Loucy (cell line): ENCODE data around the gene DOCK10.
A peak's percentile ranks its signal among the peaks of the same experiment; 100 is the strongest.

Experiments
- H2AFZ ChIP-seq: fragments of 200-600 bp; sonication (generic); 2 replicates; pipeline ENCODE4 v1.6.0; 2016; ENCODE audit warnings: antibody characterized with exemption, mild to moderate bottlenecking, low read length, moderate library complexity
- H3F3A ChIP-seq: fragments of 200-600 bp; 2 replicates; pipeline ENCODE4 v1.6.0; 2016; ENCODE audit warnings: antibody characterized with exemption, low read depth, mild to moderate bottlenecking
- H3K27me3 ChIP-seq: fragments of 200-600 bp; sonication (generic); 2 replicates; pipeline ENCODE4 v1.6.1; 2014; ENCODE audit warnings: low read length, mild to moderate bottlenecking; ENCODE audit not compliant: insufficient read depth, poor library complexity, severe bottlenecking
- H3K36me3 ChIP-seq: fragments of 200-600 bp; sonication (generic); 2 replicates; pipeline ENCODE4 v1.6.1; 2016; ENCODE audit warnings: low read length; ENCODE audit not compliant: insufficient read depth
- H3K4me1 ChIP-seq: fragments of 200-600 bp; sonication (generic); 2 replicates; pipeline ENCODE4 v1.5.1; 2014; ENCODE audit warnings: low read length, mild to moderate bottlenecking; ENCODE audit not compliant: insufficient read depth, poor library complexity, severe bottlenecking
- H3K4me2 ChIP-seq: fragments of 200-600 bp; sonication (generic); 2 replicates; pipeline ENCODE4 v1.6.0; 2014; ENCODE audit warnings: antibody characterized with exemption, low read length, low read depth, mild to moderate bottlenecking; ENCODE audit not compliant: poor library complexity, severe bottlenecking
- H3K4me3 ChIP-seq: fragments of 200-600 bp; sonication (generic); 2 replicates; pipeline ENCODE4 v1.5.1; 2014; ENCODE audit warnings: low read length, mild to moderate bottlenecking, mixed read lengths; ENCODE audit not compliant: poor library complexity, severe bottlenecking
- H3K79me2 ChIP-seq: fragments of 200-600 bp; sonication (generic); 2 replicates; pipeline ENCODE4 v1.6.1; 2014; ENCODE audit warnings: low read length; ENCODE audit not compliant: insufficient read depth
- H3K9ac ChIP-seq: fragments of 200-600 bp; sonication (generic); 2 replicates; pipeline ENCODE4 v1.6.0; 2014; ENCODE audit warnings: mild to moderate bottlenecking, low read depth, low read length, moderate library complexity; ENCODE audit not compliant: poor library complexity, severe bottlenecking
- H3K9me2 ChIP-seq: fragments of 200-600 bp; sonication (generic); replicated peaks from 2 replicates; pipeline ENCODE4 v1.6.1; 2016; ENCODE audit warnings: low read depth, low read length, mixed read lengths
- H3K9me3 ChIP-seq: fragments of 200-600 bp; sonication (generic); 2 replicates; pipeline ENCODE4 v1.6.1; 2014; ENCODE audit warnings: mild to moderate bottlenecking, antibody characterized with exemption, low read length, low read depth; ENCODE audit not compliant: insufficient read depth
- H4K20me1 ChIP-seq: fragments of 200-600 bp; sonication (generic); 2 replicates; pipeline ENCODE4 v1.6.0; 2014; ENCODE audit warnings: antibody characterized with exemption, low read length, mild to moderate bottlenecking; ENCODE audit not compliant: insufficient read depth, poor library complexity, severe bottlenecking
- EZH2phosphoT487 ChIP-seq: fragments of 200-600 bp; IDR thresholded peaks from 2 replicates; pipeline ENCODE4 v1.6.1; 2018; ENCODE audit warnings: antibody characterized with exemption, mild to moderate bottlenecking, moderate library complexity, borderline replicate concordance
- TF ChIP-seq, protein P1 (sequence below): fragments of 200-600 bp; sonication (generic); conservative IDR thresholded peaks from 2 replicates; pipeline ENCODE4 v1.5.1; 2014; ENCODE audit warnings: mild to moderate bottlenecking, antibody characterized with exemption, low read length

DOCK10 gene

DNA sequence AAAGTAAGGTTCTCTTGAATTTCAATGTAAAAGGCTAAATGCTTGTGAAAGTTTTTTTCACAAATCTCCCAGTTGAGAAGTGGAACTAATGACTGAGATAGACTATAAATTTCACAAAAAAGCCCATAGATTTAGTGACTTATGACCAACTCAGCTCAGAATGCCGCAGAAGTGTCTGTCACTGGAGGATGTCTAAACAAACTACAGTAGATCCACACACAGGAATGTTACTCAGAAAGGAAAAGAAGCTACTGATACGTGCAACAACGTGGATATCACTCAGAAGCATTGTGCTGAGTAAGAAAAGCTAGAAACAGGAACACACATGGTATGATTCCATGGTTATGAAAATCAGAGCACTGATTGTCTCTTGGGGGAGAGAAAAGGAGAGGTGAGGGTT, 151.9 kb downstream of the DOCK10 start:
- no peak overlapping the region for H3K9ac ChIP-seq
- no peaks in the 10 kb centered on the region for H3K79me2 ChIP-seq
- H3K4me2 ChIP-seq, result no peak overlapping the region
- no peaks in the 10 kb centered on the region for H3K4me1 ChIP-seq
- no peaks in the 10 kb centered on the region for H3K27me3 ChIP-seq
- no peak overlapping the region for H2AFZ ChIP-seq
- H3K4me3 ChIP-seq, result no peak overlapping the region
- H4K20me1 ChIP-seq, result no peaks in the 10 kb centered on the region
- no peaks in the 10 kb centered on the region for H3F3A ChIP-seq
- TF ChIP-seq, protein P1, sequence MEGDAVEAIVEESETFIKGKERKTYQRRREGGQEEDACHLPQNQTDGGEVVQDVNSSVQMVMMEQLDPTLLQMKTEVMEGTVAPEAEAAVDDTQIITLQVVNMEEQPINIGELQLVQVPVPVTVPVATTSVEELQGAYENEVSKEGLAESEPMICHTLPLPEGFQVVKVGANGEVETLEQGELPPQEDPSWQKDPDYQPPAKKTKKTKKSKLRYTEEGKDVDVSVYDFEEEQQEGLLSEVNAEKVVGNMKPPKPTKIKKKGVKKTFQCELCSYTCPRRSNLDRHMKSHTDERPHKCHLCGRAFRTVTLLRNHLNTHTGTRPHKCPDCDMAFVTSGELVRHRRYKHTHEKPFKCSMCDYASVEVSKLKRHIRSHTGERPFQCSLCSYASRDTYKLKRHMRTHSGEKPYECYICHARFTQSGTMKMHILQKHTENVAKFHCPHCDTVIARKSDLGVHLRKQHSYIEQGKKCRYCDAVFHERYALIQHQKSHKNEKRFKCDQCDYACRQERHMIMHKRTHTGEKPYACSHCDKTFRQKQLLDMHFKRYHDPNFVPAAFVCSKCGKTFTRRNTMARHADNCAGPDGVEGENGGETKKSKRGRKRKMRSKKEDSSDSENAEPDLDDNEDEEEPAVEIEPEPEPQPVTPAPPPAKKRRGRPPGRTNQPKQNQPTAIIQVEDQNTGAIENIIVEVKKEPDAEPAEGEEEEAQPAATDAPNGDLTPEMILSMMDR, result no peak
- no peak for TF ChIP-seq EZH2phosphoT487
- no peaks in the 10 kb centered on the region for H3K9me3 ChIP-seq
- peaks cover 74% of the 10 kb centered on the region for H3K36me3 ChIP-seq
- no peaks in the 10 kb centered on the region for H3K9me2 ChIP-seq

DNA sequence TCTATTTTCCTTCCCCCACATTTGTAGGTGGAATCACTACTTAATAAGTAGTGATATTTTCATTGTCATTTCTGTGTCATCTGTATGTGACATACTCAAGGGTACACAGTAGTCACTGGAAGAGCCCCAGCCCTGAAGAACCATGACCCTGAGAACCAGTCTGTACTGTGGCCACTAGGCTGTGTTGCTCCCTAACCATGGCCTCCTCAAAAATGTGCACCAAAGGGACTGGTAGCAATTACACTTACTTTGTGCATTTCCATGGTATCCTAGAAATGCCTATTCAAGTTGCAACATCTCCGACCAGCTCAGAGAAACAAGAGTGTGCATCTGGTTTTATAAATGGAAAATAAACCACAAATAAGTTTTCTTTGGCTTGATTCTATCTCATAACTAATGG, 155.1 kb downstream of the DOCK10 start:
- no peak overlapping the region for H3K9ac ChIP-seq
- no peak overlapping the region for H2AFZ ChIP-seq
- TF ChIP-seq, protein P1, result peak; percentile 34
- no peak for TF ChIP-seq EZH2phosphoT487
- no peaks in the 10 kb centered on the region for H3K27me3 ChIP-seq
- H3K79me2 ChIP-seq, result no peaks in the 10 kb centered on the region
- H3K36me3 ChIP-seq, result peaks cover 80% of the 10 kb centered on the region
- no peaks in the 10 kb centered on the region for H3K4me1 ChIP-seq
- H3K4me2 ChIP-seq, result no peak overlapping the region
- H4K20me1 ChIP-seq, result no peaks in the 10 kb centered on the region
- H3K9me3 ChIP-seq, result no peaks in the 10 kb centered on the region
- H3K9me2 ChIP-seq, result no peaks in the 10 kb centered on the region
- H3F3A ChIP-seq, result no peaks in the 10 kb centered on the region
- H3K4me3 ChIP-seq, result no peak overlapping the region

- Histone ChIP-seq H3K9me2 (no peaks in the 10 kb centered on the region), H3F3A (no peaks in the 10 kb centered on the region), H3K36me3 (peaks cover 87% of the 10 kb centered on the region), H3K4me3 (no peak overlapping the region), H3K9ac (no peak overlapping the region), H3K27me3 (no peaks in the 10 kb centered on the region), H2AFZ (no peak overlapping the region), H3K4me1 (no peaks in the 10 kb centered on the region), H3K79me2 (no peaks in the 10 kb centered on the region), H4K20me1 (no peaks in the 10 kb centered on the region), H3K9me3 (no peaks in the 10 kb centered on the region), H3K4me2 (no peak overlapping the region)
- TF ChIP-seq, protein P1, result no peak
- TF ChIP-seq EZH2phosphoT487, result no peak
These were observed 156.3 kb downstream of the DOCK10 start for GRCh38 chr2:224885836-224886547.
